Measurements from ENCODE around the gene TMEM175.

Gene TMEM175

GRCh38 chr4:911221-911751 lies 21.0 kb upstream of the TMEM175 start:
- TF ChIP-seq ZNF384 (IDR thresholded peaks at IDR 0.05) (no peak), LEF1 (IDR thresholded peaks at IDR 0.05; ENCODE audit: borderline replicate concordance) (no peak), FOXK2 (IDR thresholded peaks at IDR 0.05) (no peak), SP1 (IDR thresholded peaks at IDR 0.05) (no peak), L3MBTL2 (conservative IDR thresholded peaks at IDR 0.05) (no peak), FOXM1 (IDR thresholded peaks at IDR 0.05; ENCODE audit: borderline replicate concordance) (no peak), PKNOX1 (IDR thresholded peaks at IDR 0.05) (no peak), ARNT (IDR thresholded peaks at IDR 0.05) (no peak), BHLHE40 (IDR thresholded peaks at IDR 0.05; ENCODE audit: borderline replicate concordance) (no peak), NFRKB (IDR thresholded peaks at IDR 0.05) (no peak), FOXA1 (IDR thresholded peaks at IDR 0.05) (no peak), HDGF (IDR thresholded peaks at IDR 0.05; ENCODE audit: borderline replicate concordance) (no peak), SUZ12 (IDR thresholded peaks at IDR 0.05) (no peak), CTBP1 (IDR thresholded peaks at IDR 0.05; ENCODE audit: borderline replicate concordance) (no peak)
- POLR2A ChIA-PET = interaction anchor here (1.0 kb wide), 1 partner anchor 129 kb away, joined by 3 read pairs; no protein-coding TSS in a partner anchor
- CTCF ChIA-PET = no interaction called here

GRCh38 chr4:911871-912490 lies 20.3 kb upstream of the TMEM175 start:
- POLR2A ChIA-PET = interaction anchor here (1.0 kb wide), 1 partner anchor 129 kb away, joined by 3 read pairs; no protein-coding TSS in a partner anchor
- no peak for DNase-seq (ENCODE audit: extremely low spot score)
- TF ChIP-seq FOXM1 (IDR thresholded peaks at IDR 0.05; ENCODE audit: borderline replicate concordance) (no peak), SUZ12 (IDR thresholded peaks at IDR 0.05) (no peak), NFRKB (IDR thresholded peaks at IDR 0.05) (no peak), ARNT (IDR thresholded peaks at IDR 0.05) (no peak), PKNOX1 (IDR thresholded peaks at IDR 0.05) (no peak), FOXA1 (IDR thresholded peaks at IDR 0.05) (no peak), HDGF (IDR thresholded peaks at IDR 0.05; ENCODE audit: borderline replicate concordance) (no peak), ZNF384 (IDR thresholded peaks at IDR 0.05) (no peak), SP1 (IDR thresholded peaks at IDR 0.05) (no peak), CTBP1 (IDR thresholded peaks at IDR 0.05; ENCODE audit: borderline replicate concordance) (no peak), FOXK2 (IDR thresholded peaks at IDR 0.05) (no peak), BHLHE40 (IDR thresholded peaks at IDR 0.05; ENCODE audit: borderline replicate concordance) (no peak), L3MBTL2 (conservative IDR thresholded peaks at IDR 0.05) (no peak), LEF1 (IDR thresholded peaks at IDR 0.05; ENCODE audit: borderline replicate concordance) (no peak), ELF4 (IDR thresholded peaks at IDR 0.05) (no peak), TARDBP (IDR thresholded peaks at IDR 0.05) (no peak)
- CTCF ChIA-PET = no interaction called here

More at GRCh38 chr4:911221-911751, 21.0 kb upstream of the TMEM175 start:
- no peak for DNase-seq (ENCODE audit: extremely low spot score)

GRCh38 chr4:912548-913279 lies 19.5 kb upstream of the TMEM175 start:
- POLR2A ChIA-PET = no interaction called here
- CTCF ChIA-PET = no interaction called here
- TF ChIP-seq FOXK2 (IDR thresholded peaks at IDR 0.05) (no peak), L3MBTL2 (conservative IDR thresholded peaks at IDR 0.05) (no peak), HDGF (IDR thresholded peaks at IDR 0.05; ENCODE audit: borderline replicate concordance) (no peak), TARDBP (IDR thresholded peaks at IDR 0.05) (no peak)
- DNase-seq (ENCODE audit: extremely low spot score) = no peak

DNA sequence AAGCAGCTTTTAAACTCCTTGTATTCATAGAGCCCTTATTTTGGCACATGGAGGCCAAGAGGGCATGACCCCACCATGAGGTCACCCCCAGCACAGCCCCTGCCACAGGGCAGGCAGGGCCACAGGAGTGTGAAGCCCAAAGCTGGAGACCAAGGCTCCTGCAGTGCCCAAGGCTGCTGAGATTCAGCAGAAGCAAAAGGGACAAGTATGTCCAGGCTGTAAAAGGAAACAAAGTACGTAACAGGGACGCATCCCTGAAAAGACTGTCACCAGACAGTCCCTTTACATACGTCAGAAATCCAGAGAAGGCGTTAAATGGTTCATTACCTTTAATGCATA lies 19.0 kb upstream of the TMEM175 start:
- TF ChIP-seq FOXK2 (IDR thresholded peaks at IDR 0.05) = no peak
- TF ChIP-seq CTBP1 (IDR thresholded peaks at IDR 0.05; ENCODE audit: borderline replicate concordance) = no peak
- TF ChIP-seq NFRKB (IDR thresholded peaks at IDR 0.05) = no peak
- no peak for TF ChIP-seq L3MBTL2 (conservative IDR thresholded peaks at IDR 0.05)
- TF ChIP-seq FOXM1 (IDR thresholded peaks at IDR 0.05; ENCODE audit: borderline replicate concordance) = no peak
- TF ChIP-seq TARDBP (IDR thresholded peaks at IDR 0.05) = no peak
- TF ChIP-seq SP1 (IDR thresholded peaks at IDR 0.05) = no peak
- TF ChIP-seq FOXA1 (IDR thresholded peaks at IDR 0.05) = no peak
- no peak for TF ChIP-seq SUZ12 (IDR thresholded peaks at IDR 0.05)
- TF ChIP-seq ZNF384 (IDR thresholded peaks at IDR 0.05) = no peak
- no peak for TF ChIP-seq HDGF (IDR thresholded peaks at IDR 0.05; ENCODE audit: borderline replicate concordance)
- TF ChIP-seq PKNOX1 (IDR thresholded peaks at IDR 0.05) = no peak
- TF ChIP-seq ELF4 (IDR thresholded peaks at IDR 0.05) = no peak
- no peak for DNase-seq (ENCODE audit: extremely low spot score)
- ChIA-PET CTCF (no interaction called here), POLR2A (no interaction called here)

DNA sequence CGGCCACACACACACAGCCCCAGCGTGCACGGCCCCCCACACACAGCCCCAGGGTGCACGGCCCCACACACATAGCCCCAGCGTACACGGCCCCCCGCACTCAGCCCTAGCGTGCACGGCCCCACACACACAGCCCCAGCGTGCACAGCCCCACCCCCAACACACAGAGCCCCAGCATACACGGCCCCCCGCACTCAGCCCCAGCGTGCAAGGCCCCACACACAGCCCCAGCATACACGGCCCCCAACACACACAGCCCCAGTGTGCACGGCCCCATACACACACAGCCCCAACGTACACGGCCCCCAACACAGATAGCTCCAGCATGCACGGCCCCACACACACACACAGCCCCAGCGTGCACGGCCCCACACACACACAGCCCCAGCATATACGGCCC lies 17.7 kb upstream of the TMEM175 start:
- ChIA-PET CTCF (no interaction called here), POLR2A (no interaction called here)
- TF ChIP-seq NFRKB (IDR thresholded peaks at IDR 0.05) (no peak), FOXK2 (IDR thresholded peaks at IDR 0.05) (no peak), FOXA1 (IDR thresholded peaks at IDR 0.05) (no peak), ELF4 (IDR thresholded peaks at IDR 0.05) (no peak), CTBP1 (IDR thresholded peaks at IDR 0.05; ENCODE audit: borderline replicate concordance) (no peak), BHLHE40 (IDR thresholded peaks at IDR 0.05; ENCODE audit: borderline replicate concordance) (no peak), TARDBP (IDR thresholded peaks at IDR 0.05) (no peak), LEF1 (IDR thresholded peaks at IDR 0.05; ENCODE audit: borderline replicate concordance) (no peak), SUZ12 (IDR thresholded peaks at IDR 0.05) (no peak), SP1 (IDR thresholded peaks at IDR 0.05) (no peak), PKNOX1 (IDR thresholded peaks at IDR 0.05) (no peak), FOXM1 (IDR thresholded peaks at IDR 0.05; ENCODE audit: borderline replicate concordance) (no peak), ARNT (IDR thresholded peaks at IDR 0.05) (no peak), ZNF384 (IDR thresholded peaks at IDR 0.05) (no peak), L3MBTL2 (conservative IDR thresholded peaks at IDR 0.05) (no peak)
- no peak for DNase-seq (ENCODE audit: extremely low spot score)

All from HEK293T (cell line).